ENCODE results near the gene KANK4.

The KANK4 gene

DNA sequence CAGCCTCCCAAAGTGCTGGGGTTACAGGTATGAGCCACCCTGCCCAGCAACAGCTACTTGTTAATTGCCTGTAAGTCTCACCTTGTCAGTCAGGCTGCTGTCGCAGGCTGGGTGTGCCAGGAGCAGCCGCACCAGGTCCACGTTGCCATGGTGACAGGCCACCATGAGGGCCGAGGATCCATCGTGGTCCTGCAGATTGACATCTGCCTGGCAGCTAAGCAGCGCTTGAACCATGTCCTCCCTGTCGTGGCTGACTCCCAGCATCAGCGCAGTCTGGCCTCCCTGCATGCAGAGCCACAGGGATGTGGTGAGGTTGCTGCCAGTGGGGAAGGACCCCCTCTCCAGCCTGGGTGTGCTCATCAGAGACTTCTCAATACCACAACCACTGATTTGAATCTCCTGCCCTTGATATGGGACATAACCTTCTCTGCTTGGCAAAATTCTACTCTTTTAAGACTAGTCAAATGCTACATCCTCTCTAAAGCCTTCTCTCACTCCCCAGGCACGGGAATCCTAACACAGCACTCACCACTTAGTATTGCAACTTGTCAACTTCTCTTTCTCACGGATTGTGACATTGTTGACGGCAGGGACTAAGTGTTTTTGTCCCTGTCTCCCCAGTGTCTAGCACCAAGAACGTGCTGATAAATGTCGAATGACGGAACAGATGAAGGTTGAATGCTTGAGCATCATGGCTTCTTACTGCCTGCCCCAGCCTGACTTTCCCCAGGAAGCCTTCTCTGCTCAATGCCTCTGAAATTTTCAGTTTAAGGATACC, 71.7 kb downstream of the KANK4 start:
- TF ChIP-seq, protein P1, sequence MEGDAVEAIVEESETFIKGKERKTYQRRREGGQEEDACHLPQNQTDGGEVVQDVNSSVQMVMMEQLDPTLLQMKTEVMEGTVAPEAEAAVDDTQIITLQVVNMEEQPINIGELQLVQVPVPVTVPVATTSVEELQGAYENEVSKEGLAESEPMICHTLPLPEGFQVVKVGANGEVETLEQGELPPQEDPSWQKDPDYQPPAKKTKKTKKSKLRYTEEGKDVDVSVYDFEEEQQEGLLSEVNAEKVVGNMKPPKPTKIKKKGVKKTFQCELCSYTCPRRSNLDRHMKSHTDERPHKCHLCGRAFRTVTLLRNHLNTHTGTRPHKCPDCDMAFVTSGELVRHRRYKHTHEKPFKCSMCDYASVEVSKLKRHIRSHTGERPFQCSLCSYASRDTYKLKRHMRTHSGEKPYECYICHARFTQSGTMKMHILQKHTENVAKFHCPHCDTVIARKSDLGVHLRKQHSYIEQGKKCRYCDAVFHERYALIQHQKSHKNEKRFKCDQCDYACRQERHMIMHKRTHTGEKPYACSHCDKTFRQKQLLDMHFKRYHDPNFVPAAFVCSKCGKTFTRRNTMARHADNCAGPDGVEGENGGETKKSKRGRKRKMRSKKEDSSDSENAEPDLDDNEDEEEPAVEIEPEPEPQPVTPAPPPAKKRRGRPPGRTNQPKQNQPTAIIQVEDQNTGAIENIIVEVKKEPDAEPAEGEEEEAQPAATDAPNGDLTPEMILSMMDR (IDR thresholded peaks at IDR 0.05) = no peak

DNA sequence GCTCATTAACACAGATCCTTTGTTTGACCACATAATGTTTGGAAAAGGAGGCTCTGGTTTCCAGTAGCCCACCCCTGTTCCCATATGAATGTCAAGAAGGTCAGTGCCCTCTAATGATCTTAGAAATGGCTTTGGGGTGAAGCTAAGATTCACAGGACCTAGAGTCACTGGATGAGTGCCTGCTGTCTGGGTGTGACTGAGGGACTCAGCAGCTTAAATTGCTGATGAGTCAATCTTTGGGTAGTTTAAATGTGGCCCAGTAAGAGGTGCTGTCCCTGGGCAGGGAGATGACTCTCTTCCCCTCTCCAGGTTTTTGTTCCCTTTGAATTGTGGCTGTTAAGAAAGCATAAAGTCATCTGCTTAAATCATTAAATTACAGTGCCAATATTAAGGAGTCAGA, 74.0 kb downstream of the KANK4 start:
- TF ChIP-seq, protein P1 (IDR thresholded peaks at IDR 0.05) = no peak

DNA sequence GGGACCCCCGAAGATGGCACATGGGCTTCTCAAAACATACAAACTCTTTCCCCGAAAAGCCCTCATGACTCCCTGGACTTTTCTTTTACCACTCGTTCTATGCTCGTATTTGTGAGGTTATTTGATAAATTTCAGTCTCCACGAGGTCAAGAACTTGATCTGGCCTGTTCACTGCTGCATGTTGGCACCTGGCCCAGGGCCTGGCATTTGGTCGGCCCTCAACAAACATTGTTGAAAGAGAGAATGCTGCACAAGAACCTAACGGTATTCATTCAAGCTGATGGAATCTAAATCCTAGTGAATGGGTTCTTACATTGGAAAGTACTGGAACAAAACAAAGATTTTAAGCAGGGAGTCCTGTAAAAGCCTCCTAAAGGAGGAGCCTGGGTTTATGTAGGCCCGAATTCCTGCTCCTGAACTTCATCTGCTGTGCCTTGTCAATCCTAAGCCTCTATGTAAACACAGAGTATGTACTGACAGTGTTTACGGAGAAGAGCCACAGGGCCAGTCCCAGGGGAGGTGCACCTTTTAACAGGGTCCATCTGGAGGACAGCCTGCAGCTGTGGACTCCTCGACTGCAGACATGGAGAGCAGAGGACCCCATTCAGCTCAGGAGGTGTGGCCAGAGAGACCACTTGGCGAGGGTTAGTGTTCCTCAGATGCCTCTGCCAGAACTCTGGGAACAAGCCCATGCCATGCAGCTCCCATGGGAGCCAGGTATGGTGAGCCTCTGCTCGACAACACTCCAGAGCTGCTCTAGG, 77.7 kb downstream of the KANK4 start:
- TF ChIP-seq, protein P1 (IDR thresholded peaks at IDR 0.05) = no peak

- TF ChIP-seq, protein P1 (IDR thresholded peaks at IDR 0.05) = no peak
Observed at GRCh38 chr1:62240651-62241370, 78.4 kb downstream of the KANK4 start.

GRCh38 chr1:62238507-62238906, 80.7 kb downstream of the KANK4 start:
- TF ChIP-seq, protein P1 (IDR thresholded peaks at IDR 0.05) = no peak

GRCh38 chr1:62237950-62238374, 81.3 kb downstream of the KANK4 start:
- TF ChIP-seq, protein P1 (IDR thresholded peaks at IDR 0.05) = no peak

DNA sequence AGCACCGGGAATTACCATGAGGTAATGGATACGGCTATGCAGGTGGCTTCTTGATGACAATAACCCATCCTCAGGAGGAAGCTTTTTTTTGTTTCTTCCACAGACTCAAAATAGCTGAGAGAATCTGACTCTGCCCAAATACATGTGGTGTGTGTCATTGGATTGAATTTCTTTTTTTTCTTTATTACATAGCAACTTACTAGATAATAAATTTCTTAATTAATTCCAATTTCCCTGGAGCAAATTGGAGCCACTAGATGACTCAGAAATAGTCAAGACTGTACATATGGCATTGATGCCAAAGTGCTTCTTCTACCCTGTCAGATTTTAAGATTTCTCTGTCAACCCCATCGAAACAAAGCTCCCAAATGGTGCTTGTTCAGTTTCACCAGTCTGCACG, 81.9 kb downstream of the KANK4 start:
- TF ChIP-seq, protein P1 (IDR thresholded peaks at IDR 0.05) = no peak

Measured in LNCAP (cell line).